Ramos (cell line): ENCODE measurements around the gene PSG7.
"Not testable (repeated sequence)": the region's sequence is repeated elsewhere in the genome, so short reads cannot be mapped to it uniquely, and the experiment has no call there.

ENCODE experiments used
- in situ Hi-C: fragments of 300-500 bp; cut with MboI; formaldehyde crosslinking; loops from one replicate; pipeline ENCODE4 v1.14.3; 2022; ENCODE audit warnings: low sequenced_read_pairs; ENCODE audit not compliant: unreplicated experiment

PSG7 gene

GRCh38 chr19:42917634-42918033 lies 19.4 kb downstream of the PSG7 start, which contains the start of gene PSG6:
Gene PSG6, minus strand, starts transcription at chr19:42917894. Its CDS starts 102 bp downstream, at chr19:42917792.
- in situ Hi-C loops: not testable (repeated sequence)

GRCh38 chr19:42916931-42917330 lies 20.1 kb downstream of the PSG7 start:
- in situ Hi-C loops: not testable (repeated sequence)

GRCh38 chr19:42913516-42913915 lies 23.5 kb downstream of the PSG7 start:
- in situ Hi-C loops: not testable (repeated sequence)

GRCh38 chr19:42912941-42913340 lies 24.1 kb downstream of the PSG7 start:
- in situ Hi-C loops: not testable (repeated sequence)

GRCh38 chr19:42911731-42912130 lies 25.3 kb downstream of the PSG7 start:
- in situ Hi-C loops: not testable (repeated sequence)

- in situ Hi-C loops: not testable (repeated sequence)
Measured at GRCh38 chr19:42906162-42906561, 30.8 kb downstream of the PSG7 start.

- in situ Hi-C loops: not testable (repeated sequence)
Measured at GRCh38 chr19:42900561-42900960, 36.4 kb downstream of the PSG7 start.

- in situ Hi-C loops: not testable (repeated sequence)
Measured at GRCh38 chr19:42899674-42900073, 37.3 kb downstream of the PSG7 start.

GRCh38 chr19:42899110-42899509 lies 37.9 kb downstream of the PSG7 start:
- in situ Hi-C loops: not testable (repeated sequence)

- in situ Hi-C loops: not testable (repeated sequence)
Measured at GRCh38 chr19:42898656-42899055, 38.4 kb downstream of the PSG7 start.

GRCh38 chr19:42897729-42898128 lies 39.3 kb downstream of the PSG7 start:
- in situ Hi-C loops: not testable (repeated sequence)

GRCh38 chr19:42890446-42890845 lies 46.6 kb downstream of the PSG7 start:
- in situ Hi-C loops: not testable (repeated sequence)

- in situ Hi-C loops: not testable (repeated sequence)
Measured at GRCh38 chr19:42887876-42888445, 49.0 kb downstream of the PSG7 start.

GRCh38 chr19:42882730-42883129 lies 54.3 kb downstream of the PSG7 start:
- in situ Hi-C loops: not testable (repeated sequence)

- in situ Hi-C loops: not testable (repeated sequence)
Measured at GRCh38 chr19:42882010-42882409, 55.0 kb downstream of the PSG7 start.

- in situ Hi-C loops: not testable (repeated sequence)
Measured at GRCh38 chr19:42881279-42881678, 55.7 kb downstream of the PSG7 start.

GRCh38 chr19:42880621-42881020 lies 56.4 kb downstream of the PSG7 start:
- in situ Hi-C loops: not testable (repeated sequence)

GRCh38 chr19:42879613-42880012 lies 57.4 kb downstream of the PSG7 start, which contains the start of gene PSG1:
Gene PSG1, minus strand, starts transcription at chr19:42879713. Its CDS starts 132 bp downstream, at chr19:42879581.
- in situ Hi-C loops: no loop called here

GRCh38 chr19:42876596-42876995 lies 60.4 kb downstream of the PSG7 start:
- in situ Hi-C loops: not testable (repeated sequence)

- in situ Hi-C loops: not testable (repeated sequence)
Measured at GRCh38 chr19:42875881-42876280, 61.1 kb downstream of the PSG7 start.

GRCh38 chr19:42874901-42875813 lies 61.9 kb downstream of the PSG7 start:
- in situ Hi-C loops: not testable (repeated sequence)
